ENCODE data around the gene CDKN2B. TPM values are rescaled to one million over a fixed set of nuclear protein-coding genes. Genes with fewer than 3 reads are reported as not detected.

CDKN2B gene
- total RNA-seq, 4 donors from 2014 or later: 17.0 to 84.7 (median 34.9) TPM

GRCh38 chr9:22036866-22037626 is 27.9 kb upstream of the CDKN2B start:
- no peak for TF ChIP-seq CTCF (IDR thresholded peaks at IDR 0.05)
- ATAC-seq (ENCODE audit: low FRiP score): no peak

GRCh38 chr9:22035591-22036011 is 26.5 kb upstream of the CDKN2B start:
- TF ChIP-seq CTCF (IDR thresholded peaks at IDR 0.05): no peak
- no peak for DNase-seq (ENCODE audit: low spot score)
- ATAC-seq (ENCODE audit: low FRiP score): no peak

More at GRCh38 chr9:22036866-22037626, 27.9 kb upstream of the CDKN2B start:
- no peak for DNase-seq (ENCODE audit: low spot score)

- TF ChIP-seq CTCF (IDR thresholded peaks at IDR 0.05): no peak
- no peak for DNase-seq (ENCODE audit: low spot score)
- no peak for ATAC-seq (ENCODE audit: low FRiP score)
Measured at GRCh38 chr9:22033012-22033630, 24.0 kb upstream of the CDKN2B start.

- DNase-seq (ENCODE audit: low spot score): no peak
- ATAC-seq (ENCODE audit: low FRiP score): no peak
- TF ChIP-seq CTCF (IDR thresholded peaks at IDR 0.05): no peak
Measured at GRCh38 chr9:22031655-22032411, 22.7 kb upstream of the CDKN2B start.

- TF ChIP-seq CTCF (IDR thresholded peaks at IDR 0.05): no peak
- ATAC-seq (ENCODE audit: low FRiP score) (peak; percentile 81), DNase-seq (ENCODE audit: low spot score) (no peak)
Measured at GRCh38 chr9:22030101-22030598, 21.0 kb upstream of the CDKN2B start.

GRCh38 chr9:22029231-22029630 is 20.1 kb upstream of the CDKN2B start:
- DNase-seq (ENCODE audit: low spot score): no peak
- no peak for ATAC-seq (ENCODE audit: low FRiP score)
- no peak for TF ChIP-seq CTCF (IDR thresholded peaks at IDR 0.05)
